Erythroblast (primary cell): Measurements from ENCODE around the gene CSNK1D.
"Not testable (repeated sequence)": the region's sequence is repeated elsewhere in the genome, so short reads cannot be mapped to it uniquely, and the experiment has no call there.

ENCODE experiments used
- DNase-seq, 2 experiments: peaks; one replicate each; lab custom pipeline; 2025; lab: John Stamatoyannopoulos, UW
- GATA1 ChIP-seq: IDR thresholded peaks from 2 replicates; pipeline ENCODE4 v1.6.1; 2011; ENCODE audit warnings: low read depth, mild to moderate bottlenecking, control low read depth, low read length, moderate library complexity
- POLR2A ChIP-seq: IDR thresholded peaks from 2 replicates; pipeline ENCODE4 v1.6.1; 2011; ENCODE audit warnings: mild to moderate bottlenecking, low read length

CSNK1D gene

DNA sequence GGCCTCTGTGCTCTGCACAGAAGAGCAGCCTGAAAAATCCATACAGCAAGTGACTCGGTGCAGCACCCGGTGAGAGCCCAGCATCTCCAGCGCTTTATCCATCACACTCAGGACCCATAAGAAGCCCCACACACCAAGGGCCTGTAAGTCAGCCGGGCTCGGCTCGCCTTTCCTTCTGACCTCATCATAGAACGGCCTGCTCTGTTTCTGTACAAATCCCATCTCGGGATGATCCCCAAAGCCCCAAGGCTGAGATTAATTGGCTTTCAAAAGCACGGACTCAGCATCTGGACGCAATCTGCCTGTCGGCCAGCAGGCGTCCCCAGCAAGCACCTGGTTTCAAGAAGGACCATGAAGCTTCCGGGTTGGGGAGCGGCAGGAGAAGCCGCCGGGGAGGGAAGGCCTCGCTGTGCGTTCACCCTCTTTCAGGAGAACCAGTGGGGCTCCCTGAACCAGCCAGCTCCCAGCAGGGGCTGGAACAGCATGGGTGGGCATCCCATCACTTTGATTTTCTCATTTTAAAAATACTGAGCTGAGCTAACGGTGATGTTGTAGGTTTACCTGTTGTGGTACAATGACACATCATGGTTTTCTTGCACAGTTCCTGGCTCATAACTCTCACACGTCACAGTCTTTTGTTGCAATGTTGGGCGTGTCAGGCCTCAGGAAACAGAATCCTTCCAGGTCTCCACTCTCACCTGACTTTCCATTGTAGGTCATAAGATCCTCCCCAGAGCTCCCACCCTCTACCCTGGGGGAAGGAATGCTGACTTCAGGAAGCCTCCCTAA, 67.6 kb downstream of the CSNK1D start:
- TF ChIP-seq GATA1 (no peak), POLR2A (peak; percentile 86)
- peak; percentile 87 to 90 for DNase-seq

DNA sequence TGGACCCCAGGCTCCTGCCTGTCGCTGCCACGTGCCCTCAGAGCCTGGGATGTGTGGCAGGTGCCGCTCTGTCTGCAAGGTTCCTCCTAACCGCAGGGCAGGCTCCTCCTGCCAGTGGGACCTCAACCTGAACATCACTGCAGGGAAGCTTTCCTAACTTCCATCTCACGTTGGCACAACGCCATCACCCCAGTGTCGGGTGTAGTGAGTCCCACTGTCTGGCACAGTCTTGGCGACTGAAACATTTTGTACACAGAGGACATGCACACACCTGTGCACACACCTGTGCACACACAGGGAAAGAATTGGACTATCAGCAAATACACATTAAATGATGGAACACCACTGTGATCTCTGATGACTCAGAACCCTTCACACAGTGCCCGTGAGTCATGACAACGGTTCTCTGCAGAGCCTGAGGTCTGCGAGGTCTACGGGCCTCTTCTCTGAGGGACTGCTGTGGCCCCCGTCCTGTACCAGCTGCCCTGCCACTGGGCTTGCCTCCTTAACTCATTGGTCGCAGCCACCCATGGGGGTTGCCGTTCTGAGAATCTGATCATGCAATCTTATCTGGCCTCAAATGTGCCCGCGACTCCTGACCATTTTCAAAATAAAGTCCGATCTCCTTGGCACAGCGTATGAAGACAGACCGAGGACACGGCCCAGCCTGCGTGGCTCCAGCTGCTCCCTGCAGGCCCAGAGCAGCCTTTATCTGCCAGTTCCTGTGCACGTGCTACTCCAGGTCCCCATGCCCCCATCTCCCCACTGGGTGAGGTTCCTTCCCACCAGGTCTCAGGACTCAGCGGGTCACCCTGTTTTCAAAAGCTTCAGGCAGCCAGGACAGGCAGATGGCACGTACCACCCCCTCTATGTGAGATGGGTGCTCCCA, 68.4 kb downstream of the CSNK1D start:
- peak; percentile 38 to 40 for DNase-seq
- TF ChIP-seq POLR2A, result no peak
- TF ChIP-seq GATA1, result no peak

DNA sequence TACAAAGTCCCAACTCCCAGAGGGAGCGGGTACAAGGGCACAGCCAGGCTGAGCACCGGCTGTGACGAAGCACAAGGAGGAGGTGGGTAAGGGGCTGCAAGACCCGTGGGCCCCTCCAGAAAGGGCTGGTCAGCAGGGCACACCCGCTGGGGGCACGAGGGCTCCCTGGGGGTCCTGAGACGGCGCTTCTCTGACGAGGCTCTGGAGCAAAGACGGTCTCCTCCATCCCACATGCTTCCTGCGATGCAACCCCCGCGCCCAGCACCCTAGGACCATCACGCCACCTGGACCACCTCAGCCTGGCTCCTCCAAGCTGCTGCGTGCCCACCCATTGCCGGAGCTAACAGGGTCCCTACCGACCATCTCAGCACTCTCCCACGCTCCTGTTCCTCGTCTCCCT, 69.6 kb downstream of the CSNK1D start:
- TF ChIP-seq POLR2A (no peak), GATA1 (no peak)

DNA sequence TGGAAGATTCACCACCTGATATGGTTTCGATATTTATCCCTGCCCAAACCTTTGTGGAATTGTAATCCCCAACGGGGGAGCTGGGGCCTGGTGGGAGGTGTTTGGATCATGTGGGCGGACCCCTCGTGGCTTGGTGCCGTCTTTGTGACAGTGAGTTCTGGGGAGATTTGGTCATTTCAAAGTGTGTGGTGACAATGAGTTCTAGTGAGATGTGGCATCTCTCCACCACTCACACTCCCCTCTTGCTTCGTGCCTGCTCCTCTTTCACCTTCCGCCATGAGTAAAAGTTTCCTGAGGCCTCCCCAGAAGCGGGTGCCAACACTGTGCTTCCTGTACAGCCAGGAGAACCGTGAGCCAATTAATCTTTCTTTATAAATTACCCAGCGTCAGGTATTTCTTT, 70.5 kb downstream of the CSNK1D start:
- no peak for TF ChIP-seq GATA1
- TF ChIP-seq POLR2A, result no peak
- DNase-seq, result no peak

More for the DNA sequence above, 69.6 kb downstream of the CSNK1D start:
- no peak for DNase-seq

DNA sequence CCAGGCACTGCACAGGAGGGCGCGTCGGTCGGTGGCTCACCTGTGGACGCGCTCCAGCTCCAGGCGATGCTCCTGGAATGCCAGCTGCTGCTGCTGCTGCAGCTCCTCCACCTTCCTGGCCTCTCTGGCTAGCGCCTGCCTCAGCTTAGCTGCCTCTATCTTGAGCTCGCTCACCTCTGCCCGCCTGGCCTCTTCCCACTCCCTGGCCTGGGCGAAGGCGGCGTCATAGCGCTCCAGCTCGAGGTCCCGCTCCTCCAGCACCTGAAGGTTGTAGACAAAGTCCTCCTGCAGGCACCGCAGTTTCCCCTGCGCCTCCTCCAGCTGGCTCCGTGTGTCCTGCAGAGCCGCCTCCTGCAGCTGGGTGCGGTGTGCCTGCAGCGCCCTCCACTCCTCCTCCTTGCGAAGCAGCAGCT, 72.0 kb downstream of the CSNK1D start:
- TF ChIP-seq POLR2A (no peak), GATA1 (no peak)
- no peak for DNase-seq

DNA sequence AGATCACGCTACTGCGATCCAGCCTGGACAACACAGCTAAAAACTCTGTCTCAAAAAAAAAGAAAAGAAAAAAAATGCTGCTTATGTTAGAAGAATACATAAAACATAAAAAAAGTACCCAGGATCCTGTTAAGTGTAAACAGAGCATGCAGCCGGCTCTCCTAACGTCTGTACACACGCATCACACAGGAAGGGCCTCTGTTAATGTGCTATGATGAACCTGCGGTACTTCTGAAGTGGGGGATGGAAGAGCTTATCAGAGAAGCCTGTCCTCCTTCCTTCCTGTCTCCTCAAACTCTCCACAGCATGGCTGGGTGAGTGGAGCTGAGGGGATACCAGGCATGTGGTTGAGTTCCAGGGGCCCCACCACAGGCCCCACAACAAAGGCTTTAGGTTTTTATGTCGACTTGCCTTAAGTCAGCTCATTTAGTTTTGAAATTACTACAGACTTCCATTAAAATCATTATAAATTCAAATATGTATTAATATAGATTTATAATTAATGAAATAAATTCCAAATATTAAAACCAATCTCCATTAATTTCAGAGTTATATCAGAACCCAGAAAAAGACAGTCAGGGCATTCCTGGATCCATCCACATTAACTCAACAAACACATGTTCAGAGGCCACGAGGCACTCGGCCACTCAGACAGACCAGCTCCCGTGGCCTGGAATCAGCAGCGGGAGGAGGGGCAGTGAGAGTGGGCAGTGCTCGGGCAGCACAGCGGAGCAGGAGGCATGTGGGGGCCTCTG, 72.6 kb downstream of the CSNK1D start:
- DNase-seq, result no peak
- TF ChIP-seq GATA1 (no peak), POLR2A (no peak)

DNA sequence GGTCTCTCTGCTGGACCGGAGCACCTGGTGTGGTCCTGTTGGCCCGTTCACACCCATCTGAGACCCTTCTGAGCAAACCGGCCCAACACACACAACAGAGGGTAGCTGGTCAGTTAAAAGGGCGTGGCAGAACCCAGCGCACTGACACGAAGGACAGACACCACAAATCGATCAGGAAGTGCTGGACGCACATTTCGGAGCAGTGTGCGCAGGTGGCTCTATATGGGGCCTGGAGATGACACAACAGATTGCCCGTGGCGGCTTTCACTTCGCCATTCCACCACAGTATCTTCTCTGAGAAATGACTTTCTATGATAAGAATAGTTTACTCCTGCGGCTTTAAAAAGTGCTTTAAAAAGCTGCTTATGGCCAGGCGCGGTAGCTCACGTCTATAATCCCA, 73.4 kb downstream of the CSNK1D start:
- TF ChIP-seq POLR2A, result no peak
- TF ChIP-seq GATA1, result no peak
- no peak for DNase-seq

DNA sequence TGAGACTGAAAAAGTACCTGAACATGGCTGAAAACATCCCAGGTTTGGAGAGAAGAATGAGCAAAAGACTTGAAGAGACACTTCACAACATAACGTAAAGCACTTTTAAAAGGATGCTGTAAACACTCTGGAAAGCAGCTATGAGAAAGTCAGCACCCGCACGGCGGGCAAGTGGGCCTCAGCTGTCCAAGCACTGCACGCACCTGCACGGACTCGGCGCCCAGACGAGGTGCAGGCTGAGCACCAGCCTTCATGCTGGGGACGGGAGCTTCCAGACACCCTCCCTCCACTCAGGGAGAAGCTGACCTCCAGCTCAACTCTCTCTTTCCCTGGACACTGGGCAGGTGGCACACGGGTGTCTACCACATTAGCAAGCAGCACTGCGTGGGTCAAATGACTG, 74.0 kb downstream of the CSNK1D start:
- DNase-seq, result no peak
- no peak for TF ChIP-seq GATA1
- TF ChIP-seq POLR2A, result no peak

DNA sequence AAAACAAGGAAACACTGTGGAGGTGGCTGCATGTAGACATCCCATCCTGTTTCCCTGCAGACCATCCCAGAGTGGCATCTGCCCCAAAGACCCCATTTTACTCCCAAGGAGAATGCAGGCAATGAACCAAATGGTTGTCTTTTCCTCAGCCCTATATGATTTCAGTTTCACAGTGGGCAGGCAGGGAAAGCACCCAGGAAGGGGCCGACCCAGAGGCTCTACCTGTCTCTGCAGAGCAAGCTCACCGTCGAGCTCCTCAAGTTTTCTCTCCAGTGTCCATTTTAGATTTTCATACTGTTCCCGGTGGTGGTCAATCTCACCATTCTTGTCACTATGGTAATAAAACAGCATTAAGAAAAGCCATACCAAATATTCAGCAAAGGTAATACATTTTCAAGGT, 75.4 kb downstream of the CSNK1D start:
- DNase-seq, result no peak
- TF ChIP-seq POLR2A (no peak), GATA1 (no peak)

DNA sequence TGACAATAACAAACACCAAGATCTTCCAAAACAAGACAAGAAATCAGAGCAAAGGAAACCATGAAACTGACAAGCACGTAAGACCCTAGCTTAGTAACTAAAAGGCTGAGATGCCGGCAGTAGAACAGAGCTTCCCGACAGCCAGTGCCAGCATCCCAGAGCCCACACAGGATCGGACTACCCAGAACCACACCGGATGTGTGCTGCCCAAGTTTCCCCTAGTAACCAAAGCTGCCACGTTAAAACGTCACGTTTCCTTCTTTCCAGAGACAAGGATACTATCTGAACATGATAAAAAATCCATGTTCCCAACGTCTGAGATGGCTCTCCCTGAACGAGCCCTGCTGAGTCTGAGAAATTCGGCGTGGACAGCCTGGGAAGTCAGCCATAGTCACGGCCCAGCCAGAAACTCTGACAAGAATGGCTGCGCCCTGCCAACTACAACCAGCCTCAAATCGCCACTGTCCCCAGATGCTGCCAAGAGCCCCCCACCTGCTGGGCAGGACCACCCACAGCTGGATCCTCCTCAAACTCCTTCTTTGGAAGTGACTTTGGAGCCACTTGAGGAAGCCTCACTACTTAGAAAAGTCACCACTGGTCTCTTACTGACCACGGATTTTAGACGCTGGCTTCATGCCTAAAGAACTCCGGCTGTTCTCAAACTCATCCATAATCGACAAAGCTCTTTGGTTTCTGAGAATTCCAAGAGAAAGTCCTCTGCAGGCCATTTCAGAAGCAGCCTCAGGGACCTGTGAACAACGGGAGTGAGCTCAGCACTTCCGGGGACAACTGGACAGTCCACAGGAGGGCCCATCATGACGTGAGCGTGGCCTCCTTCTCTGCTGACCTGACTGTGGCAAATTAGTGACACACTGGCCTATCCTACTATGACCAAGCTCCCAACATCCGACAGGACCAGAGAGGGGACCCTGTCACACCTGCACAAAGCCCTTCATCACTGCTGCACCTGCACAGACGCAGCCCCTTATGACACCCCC, 77.5 kb downstream of the CSNK1D start:
- no peak for TF ChIP-seq GATA1
- no peak for TF ChIP-seq POLR2A
- DNase-seq, result no peak

DNA sequence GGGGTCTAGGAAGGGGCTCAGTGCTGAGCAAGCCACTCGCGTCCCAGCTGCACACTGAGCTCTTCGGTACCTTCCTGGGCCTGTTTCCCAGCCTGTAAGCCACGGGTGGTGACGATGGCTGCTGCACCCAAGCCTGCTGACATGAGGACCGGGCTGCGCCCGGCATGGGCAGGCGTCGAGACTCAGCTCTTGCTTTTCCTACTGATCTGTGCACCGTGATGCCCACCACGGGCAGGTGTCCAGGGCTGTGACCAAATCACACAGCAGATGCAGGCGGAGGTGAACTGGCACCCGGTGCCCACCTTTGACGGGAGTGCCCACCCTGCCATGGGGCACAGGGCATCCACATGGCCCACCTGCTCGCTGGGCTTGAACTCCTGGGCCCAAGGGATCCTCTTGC, 78.7 kb downstream of the CSNK1D start:
- TF ChIP-seq GATA1 (no peak), POLR2A (no peak)
- DNase-seq, result no peak

DNA sequence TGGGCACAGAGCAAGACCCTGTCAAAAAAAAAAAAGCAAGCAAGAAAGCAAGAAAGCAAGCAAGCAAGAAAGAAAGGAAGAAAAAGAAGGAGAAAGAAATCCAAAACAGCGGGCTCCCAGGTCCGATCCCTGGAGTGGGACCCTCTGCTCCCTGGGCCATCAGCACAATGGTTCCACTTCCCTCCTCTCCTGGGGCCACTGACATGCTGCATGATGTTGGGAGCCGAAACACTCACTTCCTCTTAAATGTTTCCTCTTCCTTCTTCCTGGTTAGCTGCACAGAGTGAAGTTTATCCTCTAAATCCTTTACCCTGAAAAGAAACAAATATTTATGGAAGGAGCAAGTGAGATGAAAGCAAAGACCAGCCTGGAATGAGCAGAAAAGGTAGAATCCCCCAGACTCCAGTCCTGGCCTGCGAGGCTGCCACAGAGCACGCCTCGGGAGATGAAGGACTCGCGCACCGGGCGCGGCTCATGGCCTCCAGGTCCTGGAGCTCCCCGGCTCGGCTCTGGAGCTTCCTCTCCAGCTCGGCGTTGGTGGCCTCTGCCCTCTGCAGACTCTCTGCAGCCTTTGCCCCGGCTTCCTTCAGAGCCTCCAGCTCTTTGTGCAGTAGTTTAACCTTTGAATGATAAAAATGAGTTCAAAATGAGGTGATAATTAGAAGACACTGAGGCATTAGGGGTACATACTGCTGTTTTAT, 79.8 kb downstream of the CSNK1D start:
- TF ChIP-seq POLR2A (no peak), GATA1 (no peak)
- DNase-seq, result no peak

DNA sequence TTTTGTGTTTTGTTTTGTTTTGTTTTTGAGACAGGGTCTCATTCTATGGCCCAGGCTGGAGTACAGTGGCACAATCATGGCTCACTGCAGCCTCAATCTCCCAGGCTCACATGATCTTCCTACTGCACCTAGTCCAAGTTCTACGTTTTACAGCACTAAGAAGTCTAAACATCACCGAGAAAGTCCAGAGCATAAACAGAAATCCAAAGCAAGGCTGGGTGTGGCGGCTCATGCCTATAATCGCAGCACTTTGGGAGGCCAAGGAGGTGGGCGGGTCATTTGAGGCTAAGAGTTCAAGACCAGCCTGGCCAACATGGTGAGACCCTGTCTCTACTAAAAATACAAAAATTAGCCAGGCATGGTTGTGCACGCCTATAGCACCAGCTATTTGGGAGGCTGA, 80.5 kb downstream of the CSNK1D start:
- not testable (repeated sequence) for DNase-seq
